Measurements from ENCODE around the gene RSL24D1.
"Not testable (repeated sequence)": the region's sequence is repeated elsewhere in the genome, so short reads cannot be mapped to it uniquely, and the experiment has no call there.

Gene RSL24D1

GRCh38 chr15:55183679-55184078 is 13.1 kb downstream of the RSL24D1 start:
- Mint-ChIP-seq H3K36me3 (peaks cover 34 to 48% of the 10 kb centered on the region in 2 donors), H3K27ac (peak overlapping the region; percentile 63), H3K4me3 (no peak overlapping the region), H3K4me1 (peaks cover 8 to 12% of the 10 kb centered on the region in 2 donors), H3K27me3 (no peaks in the 10 kb centered on the region), H3K9me3 (no peaks in the 10 kb centered on the region)
- DNase-seq = no peak
- ATAC-seq (replicated peaks) = no peak

DNA sequence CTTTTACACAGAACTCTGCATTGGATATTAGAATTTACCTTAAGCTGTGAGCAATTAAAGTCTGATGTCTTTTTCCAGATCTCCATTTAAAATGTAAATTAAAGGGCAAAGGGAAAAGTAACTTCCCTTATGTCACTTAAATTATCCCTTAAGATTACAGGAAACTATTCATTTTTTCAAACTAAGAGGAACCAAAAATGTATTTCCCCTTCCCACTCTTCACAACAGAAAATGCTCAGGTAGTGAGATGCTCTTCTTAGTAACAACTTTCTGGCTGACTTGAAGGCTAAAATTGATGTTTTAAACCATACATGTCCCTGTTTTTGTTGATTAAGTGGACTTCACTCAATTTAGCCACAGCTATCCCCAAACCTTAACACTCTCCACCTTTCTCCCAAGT is 17.6 kb downstream of the RSL24D1 start:
- H3K4me3 Mint-ChIP-seq = no peak overlapping the region
- peaks cover 30 to 50% of the 10 kb centered on the region in 2 donors for H3K36me3 Mint-ChIP-seq
- H3K27me3 Mint-ChIP-seq = no peaks in the 10 kb centered on the region
- no peak for ATAC-seq (replicated peaks)
- peak overlapping the region; percentile 47 for H3K27ac Mint-ChIP-seq
- peaks cover 8 to 10% of the 10 kb centered on the region in 2 donors for H3K4me1 Mint-ChIP-seq
- no peaks in the 10 kb centered on the region for H3K9me3 Mint-ChIP-seq
- no peak for DNase-seq

- no peak for ATAC-seq (replicated peaks)
- H3K9me3 Mint-ChIP-seq = peaks cover 0 to 2% of the 10 kb centered on the region in 2 donors
- no peak for DNase-seq
- no peaks in the 10 kb centered on the region for H3K27me3 Mint-ChIP-seq
- peaks cover 0 to 2% of the 10 kb centered on the region in 2 donors for H3K4me1 Mint-ChIP-seq
- peaks cover 9 to 21% of the 10 kb centered on the region in 2 donors for H3K36me3 Mint-ChIP-seq
- no peak overlapping the region for H3K27ac Mint-ChIP-seq
- H3K4me3 Mint-ChIP-seq = no peak overlapping the region
Observed at GRCh38 chr15:55170361-55170760, 26.4 kb downstream of the RSL24D1 start.

- Mint-ChIP-seq H3K4me1 (peaks cover 0 to 2% of the 10 kb centered on the region in 2 donors), H3K27ac (no peak overlapping the region), H3K27me3 (no peaks in the 10 kb centered on the region), H3K36me3 (peaks cover 3 to 7% of the 10 kb centered on the region in 2 donors), H3K4me3 (no peak overlapping the region), H3K9me3 (peaks cover 0 to 2% of the 10 kb centered on the region in 2 donors)
- ATAC-seq (replicated peaks) = peak; percentile 76 to 86
- DNase-seq = peak; percentile 18
Observed at GRCh38 chr15:55168350-55168974, 28.3 kb downstream of the RSL24D1 start.

GRCh38 chr15:55164284-55164683 is 32.5 kb downstream of the RSL24D1 start:
- no peak for DNase-seq
- no peak overlapping the region for H3K27ac Mint-ChIP-seq
- H3K27me3 Mint-ChIP-seq = no peaks in the 10 kb centered on the region
- H3K36me3 Mint-ChIP-seq = peaks cover 3 to 5% of the 10 kb centered on the region in 2 donors
- no peak for ATAC-seq (replicated peaks)
- no peak overlapping the region for H3K4me3 Mint-ChIP-seq
- H3K9me3 Mint-ChIP-seq = peaks cover 0 to 2% of the 10 kb centered on the region in 2 donors
- H3K4me1 Mint-ChIP-seq = peaks cover 0 to 2% of the 10 kb centered on the region in 2 donors

GRCh38 chr15:55151631-55152030 is 45.1 kb downstream of the RSL24D1 start:
- no peaks in the 10 kb centered on the region for H3K4me1 Mint-ChIP-seq
- H3K27ac Mint-ChIP-seq = no peak overlapping the region
- no peak for ATAC-seq (replicated peaks)
- no peaks in the 10 kb centered on the region for H3K27me3 Mint-ChIP-seq
- H3K4me3 Mint-ChIP-seq = no peak overlapping the region
- no peaks in the 10 kb centered on the region for H3K9me3 Mint-ChIP-seq
- peaks cover 1 to 4% of the 10 kb centered on the region in 2 donors for H3K36me3 Mint-ChIP-seq
- DNase-seq = no peak

DNA sequence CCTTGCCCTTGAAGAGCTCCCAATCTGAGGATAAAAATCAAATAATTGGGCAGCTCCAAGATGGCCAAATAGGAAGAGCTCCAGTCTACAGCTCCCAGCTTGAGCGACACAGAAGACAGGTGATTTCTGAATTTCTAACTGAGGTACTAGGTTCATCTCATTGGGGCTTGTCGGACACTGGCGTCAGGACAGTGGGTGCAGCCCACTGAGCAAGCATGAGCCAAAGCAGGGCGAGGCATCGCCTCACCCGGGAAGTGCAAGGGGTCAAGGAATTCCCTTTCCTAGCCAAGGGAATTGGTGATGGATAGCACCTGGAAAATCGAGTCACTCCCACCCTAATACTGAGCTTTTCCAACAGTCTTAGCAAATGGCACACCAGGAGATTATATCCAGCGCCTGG is 53.6 kb downstream of the RSL24D1 start:
- ATAC-seq (replicated peaks); H3K4me1 Mint-ChIP-seq; H3K4me3 Mint-ChIP-seq; H3K27me3 Mint-ChIP-seq; DNase-seq; H3K27ac Mint-ChIP-seq; H3K36me3 Mint-ChIP-seq: not testable (repeated sequence)
- peaks cover 21 to 23% of the 10 kb centered on the region in 2 donors for H3K9me3 Mint-ChIP-seq

- no peak for DNase-seq
- peaks cover 6 to 9% of the 10 kb centered on the region in 2 donors for H3K36me3 Mint-ChIP-seq
- peaks cover 20 to 22% of the 10 kb centered on the region in 2 donors for H3K27me3 Mint-ChIP-seq
- H3K4me3 Mint-ChIP-seq = no peak overlapping the region
- H3K9me3 Mint-ChIP-seq = peaks cover 24 to 32% of the 10 kb centered on the region in 2 donors
- no peak for ATAC-seq (replicated peaks)
- no peaks in the 10 kb centered on the region for H3K4me1 Mint-ChIP-seq
- H3K27ac Mint-ChIP-seq = no peak overlapping the region
Observed at GRCh38 chr15:55133972-55134371, 62.8 kb downstream of the RSL24D1 start.

GRCh38 chr15:55132672-55133071 is 64.1 kb downstream of the RSL24D1 start:
- no peak overlapping the region for H3K27ac Mint-ChIP-seq
- peaks cover 2 to 3% of the 10 kb centered on the region in 2 donors for H3K36me3 Mint-ChIP-seq
- DNase-seq (no peak), ATAC-seq (replicated peaks) (no peak)
- H3K27me3 Mint-ChIP-seq = peaks cover 12 to 15% of the 10 kb centered on the region in 2 donors
- H3K4me1 Mint-ChIP-seq = no peaks in the 10 kb centered on the region
- no peak overlapping the region for H3K4me3 Mint-ChIP-seq
- peaks cover 20 to 26% of the 10 kb centered on the region in 2 donors for H3K9me3 Mint-ChIP-seq
